ENCODE measurements around the gene ATP2B3. TPM values are rescaled to one million over a fixed set of nuclear protein-coding genes. Genes with fewer than 3 reads are reported as not detected.

The ATP2B3 gene
- polyA plus RNA-seq, 1 donor (not counting 4 experiments of a cell fraction or from before 2014, with no cell fraction given), result not detected

DNA sequence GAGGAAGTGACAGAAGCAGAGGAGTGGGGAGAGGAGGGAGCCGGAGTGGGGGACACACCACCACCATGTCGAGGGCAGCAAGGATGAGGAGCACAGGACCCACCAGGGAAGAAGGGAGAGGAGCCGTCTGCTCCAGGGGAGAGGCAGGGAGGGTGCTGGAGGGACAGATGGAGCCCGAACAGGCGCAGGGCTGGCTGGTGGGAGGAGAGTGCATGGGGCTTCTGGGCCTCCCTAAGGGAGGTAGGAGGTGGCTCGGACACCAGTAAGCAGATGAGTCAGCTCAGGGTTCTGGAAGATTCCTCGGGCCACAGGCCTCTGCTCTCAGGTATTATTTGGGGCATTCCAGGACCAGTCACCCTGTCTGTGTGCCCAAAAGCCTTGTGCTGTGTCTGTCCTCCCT lies 29.8 kb downstream of the ATP2B3 start:
- H4K20me1 ChIP-seq (ENCODE audit: control insufficient read depth, extremely low read depth, insufficient read depth, low read length), result no peaks in the 10 kb centered on the region
- no peak overlapping the region for H3K4me3 ChIP-seq (ENCODE audit: control insufficient read depth in 2 of 3, extremely low read depth in 1 of 3, insufficient read depth in 2 of 3, low read depth in 1 of 3, low read length in 3 of 3)
- no peaks in the 10 kb centered on the region for H3K36me3 ChIP-seq (ENCODE audit: control insufficient read depth in 2 of 2, extremely low read depth in 1 of 2, insufficient read depth in 2 of 2, low read length in 2 of 2)
- no peaks in the 10 kb centered on the region for H3K79me2 ChIP-seq (ENCODE audit: control insufficient read depth, insufficient read depth, low read length)
- no peaks in the 10 kb centered on the region for H3K9me3 ChIP-seq (ENCODE audit: control insufficient read depth, low read depth, low read length)
- H2AFZ ChIP-seq (ENCODE audit: control insufficient read depth, low read length), result no peak overlapping the region
- no peak overlapping the region for H3K4me2 ChIP-seq (ENCODE audit: control insufficient read depth, extremely low read depth, insufficient read depth, low read depth, low read length)
- TF ChIP-seq CTCF (optimal IDR thresholded peaks at IDR 0.05 in 1 of 3, IDR thresholded peaks at IDR 0.05 in 1 of 3, conservative IDR thresholded peaks at IDR 0.05 in 1 of 3; ENCODE audit: extremely low read depth in 1 of 3, insufficient read depth in 2 of 3, low read length in 3 of 3) (no peak), EZH2 (IDR thresholded peaks at IDR 0.05; ENCODE audit: low read length) (no peak)
- dilution Hi-C loops (cut with MboI; ENCODE audit: extremely low pct_ligation_motif_present, low sequenced_read_pairs), result no loop called here
- no peak for FAIRE-seq
- no peaks in the 10 kb centered on the region for H3K4me1 ChIP-seq (ENCODE audit: control insufficient read depth, extremely low read depth, insufficient read depth, low read length)
- no peak for DNase-seq (ENCODE audit: low read depth, low spot score)
- no peak overlapping the region for H3K9ac ChIP-seq (ENCODE audit: control insufficient read depth, extremely low read depth, insufficient read depth, low read length)
- no peak overlapping the region for H3K27ac ChIP-seq (ENCODE audit: control insufficient read depth, insufficient read depth, low read length)
- H3K9me1 ChIP-seq (ENCODE audit: control insufficient read depth, extremely low read depth, insufficient read depth, low read length), result no peaks in the 10 kb centered on the region
- H3K27me3 ChIP-seq (ENCODE audit: control insufficient read depth, extremely low read depth, insufficient read depth, low read length), result no peaks in the 10 kb centered on the region

DNA sequence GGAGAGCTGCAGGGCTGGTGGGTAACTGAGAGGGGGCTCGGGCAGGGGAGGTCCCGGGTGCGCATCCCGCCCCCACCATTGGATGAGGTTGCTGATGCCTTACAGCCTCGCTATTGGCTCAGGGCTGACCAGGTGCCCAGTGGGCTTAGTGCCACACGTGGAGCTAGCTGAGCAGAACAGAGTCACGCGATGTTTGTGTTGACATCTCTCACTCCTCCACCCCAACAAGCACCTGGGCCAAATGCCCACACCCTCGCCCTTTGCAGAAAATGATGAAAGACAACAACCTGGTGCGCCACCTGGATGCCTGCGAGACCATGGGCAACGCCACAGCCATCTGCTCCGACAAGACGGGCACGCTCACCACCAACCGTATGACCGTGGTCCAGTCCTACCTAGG lies 31.8 kb downstream of the ATP2B3 start:
- H3K4me2 ChIP-seq (ENCODE audit: control insufficient read depth, extremely low read depth, insufficient read depth, low read depth, low read length), result no peak overlapping the region
- H3K27ac ChIP-seq (ENCODE audit: control insufficient read depth, insufficient read depth, low read length), result no peak overlapping the region
- no peaks in the 10 kb centered on the region for H3K9me1 ChIP-seq (ENCODE audit: control insufficient read depth, extremely low read depth, insufficient read depth, low read length)
- no peaks in the 10 kb centered on the region for H3K36me3 ChIP-seq (ENCODE audit: control insufficient read depth in 2 of 2, extremely low read depth in 1 of 2, insufficient read depth in 2 of 2, low read length in 2 of 2)
- DNase-seq (ENCODE audit: low read depth, low spot score) (no peak), FAIRE-seq (no peak)
- H3K9ac ChIP-seq (ENCODE audit: control insufficient read depth, extremely low read depth, insufficient read depth, low read length), result no peak overlapping the region
- TF ChIP-seq CTCF (optimal IDR thresholded peaks at IDR 0.05 in 1 of 3, IDR thresholded peaks at IDR 0.05 in 1 of 3, conservative IDR thresholded peaks at IDR 0.05 in 1 of 3; ENCODE audit: extremely low read depth in 1 of 3, insufficient read depth in 2 of 3, low read length in 3 of 3) (no peak), EZH2 (IDR thresholded peaks at IDR 0.05; ENCODE audit: low read length) (no peak)
- H3K4me1 ChIP-seq (ENCODE audit: control insufficient read depth, extremely low read depth, insufficient read depth, low read length), result no peaks in the 10 kb centered on the region
- H3K79me2 ChIP-seq (ENCODE audit: control insufficient read depth, insufficient read depth, low read length), result no peaks in the 10 kb centered on the region
- H4K20me1 ChIP-seq (ENCODE audit: control insufficient read depth, extremely low read depth, insufficient read depth, low read length), result no peaks in the 10 kb centered on the region
- no peak overlapping the region for H3K4me3 ChIP-seq (ENCODE audit: control insufficient read depth in 2 of 3, extremely low read depth in 1 of 3, insufficient read depth in 2 of 3, low read depth in 1 of 3, low read length in 3 of 3)
- dilution Hi-C loops (cut with MboI; ENCODE audit: extremely low pct_ligation_motif_present, low sequenced_read_pairs), result no loop called here
- H3K27me3 ChIP-seq (ENCODE audit: control insufficient read depth, extremely low read depth, insufficient read depth, low read length), result no peaks in the 10 kb centered on the region
- no peaks in the 10 kb centered on the region for H3K9me3 ChIP-seq (ENCODE audit: control insufficient read depth, low read depth, low read length)
- H2AFZ ChIP-seq (ENCODE audit: control insufficient read depth, low read length), result no peak overlapping the region

All from keratinocyte (primary cell).